IMR-90 (cell line): ENCODE data around the gene PRKAG2. TPM values are rescaled to one million over a fixed set of nuclear protein-coding genes. Genes with fewer than 3 reads are reported as not detected.

ENCODE experiments used
- ATAC-seq: fragments of 200-7000 bp; cut with Tn5 transposase; 2 replicates; pipeline ENCODE4 v1.9.1; 2020; ENCODE audit warnings: low read depth, mild to moderate bottlenecking, moderate library complexity
- BruUV-seq: library from RNA; stranded (reverse); fragments of 400-500 nt; replicated peaks from 2 replicates; lab custom pipeline; 2021; lab: Mats Ljungman, UMichigan
- CTCF ChIA-PET: fragments of 300-600 bp; formaldehyde crosslinking; extraction: SDS; loops from one replicate; lab custom pipeline; 2021; ENCODE audit warnings: antibody characterized with exemption; lab: Yijun Ruan, JAX
- POLR2A ChIA-PET: fragments of 300-600 bp; sonication (Branson Sonifier 250); formaldehyde crosslinking; loops from one replicate; lab custom pipeline; 2022; ENCODE audit warnings: antibody characterized with exemption; ENCODE audit not compliant: unreplicated experiment; lab: Charles Lee
- DNase-seq: peaks from one replicate; pipeline ENCODE4 v3.0.0; 2013
- H2AFZ ChIP-seq: replicated peaks from 2 replicates; pipeline ENCODE3; 2013; ENCODE audit warnings: low read length, mild to moderate bottlenecking; ENCODE audit not compliant: poor library complexity
- H2AK5ac ChIP-seq: 2 replicates; pipeline ENCODE4 v1.6.1; 2013; ENCODE audit warnings: low read depth, low read length, inconsistent platforms
- H2AK9ac ChIP-seq: replicated peaks from 2 replicates; pipeline ENCODE3; 2013; ENCODE audit warnings: mild to moderate bottlenecking, low read depth, low read length, moderate library complexity; ENCODE audit not compliant: poor library complexity
- H2BK120ac ChIP-seq: 2 replicates; pipeline ENCODE4 v1.6.1; 2013; ENCODE audit warnings: low read depth, low read length, inconsistent platforms
- H2BK15ac ChIP-seq: 3 replicates; pipeline ENCODE4 v1.6.1; 2013; ENCODE audit warnings: low read depth, low read length, inconsistent platforms
- H2BK20ac ChIP-seq: 2 replicates; pipeline ENCODE4 v1.6.1; 2013; ENCODE audit warnings: low read depth, mild to moderate bottlenecking, inconsistent platforms, low read length, moderate library complexity
- H2BK5ac ChIP-seq: 2 replicates; pipeline ENCODE4 v1.6.1; 2013; ENCODE audit warnings: mild to moderate bottlenecking, low read depth, low read length, inconsistent platforms; ENCODE audit not compliant: poor library complexity, severe bottlenecking
- H3K14ac ChIP-seq: replicated peaks from 2 replicates; pipeline ENCODE4 v1.6.1; 2013; ENCODE audit warnings: low read depth, low read length, inconsistent platforms
- H3K18ac ChIP-seq: 2 replicates; pipeline ENCODE4 v1.6.1; 2013; ENCODE audit warnings: low read depth, low read length, control low read depth
- H3K23ac ChIP-seq: 2 replicates; pipeline ENCODE4 v1.6.1; 2013; ENCODE audit warnings: low read depth, low read length, inconsistent platforms
- H3K27ac ChIP-seq: 2 replicates; pipeline ENCODE4 v1.5.1; 2013; ENCODE audit warnings: mild to moderate bottlenecking, control low read depth, low read length; ENCODE audit not compliant: insufficient read depth
- H3K27me3 ChIP-seq: 2 replicates; pipeline ENCODE4 v1.6.1; 2013; ENCODE audit warnings: low read length; ENCODE audit not compliant: control insufficient read depth, insufficient read depth
- H3K36me3 ChIP-seq: 2 replicates; pipeline ENCODE4 v1.6.1; 2013; ENCODE audit warnings: low read length, mixed read lengths; ENCODE audit not compliant: control insufficient read depth, insufficient read depth
- H3K4ac ChIP-seq: 2 replicates; pipeline ENCODE4 v1.6.1; 2013; ENCODE audit warnings: low read depth, low read length, inconsistent platforms
- H3K4me1 ChIP-seq: 2 replicates; pipeline ENCODE4 v1.6.1; 2013; ENCODE audit warnings: low read length, mixed read lengths; ENCODE audit not compliant: control insufficient read depth, insufficient read depth
- H3K4me2 ChIP-seq: 2 replicates; pipeline ENCODE4 v1.6.1; 2013; ENCODE audit warnings: low read depth, mild to moderate bottlenecking, control low read depth, low read length, moderate library complexity
- H3K4me3 ChIP-seq: 2 replicates; pipeline ENCODE4 v1.5.1; 2013; ENCODE audit warnings: low read depth, mild to moderate bottlenecking, control low read depth, low read length, moderate library complexity; ENCODE audit not compliant: insufficient read depth
- H3K56ac ChIP-seq: 2 replicates; pipeline ENCODE4 v1.6.1; 2013; ENCODE audit warnings: low read length, inconsistent platforms; ENCODE audit not compliant: insufficient read depth; ENCODE audit errors: extremely low read depth
- H3K79me1 ChIP-seq, 2 experiments: 2 replicates each; pipeline ENCODE4 v1.6.1; 2013; ENCODE audit warnings: low read length in 2 of 2, inconsistent platforms in 1 of 2, low read depth in 1 of 2
- H3K9ac ChIP-seq: 2 replicates; pipeline ENCODE4 v1.6.1; 2013; ENCODE audit warnings: low read depth, low read length, control low read depth
- H3K9me1 ChIP-seq: 2 replicates; pipeline ENCODE4 v1.6.1; 2013; ENCODE audit warnings: low read length, inconsistent platforms; ENCODE audit not compliant: insufficient read depth
- H3K9me3 ChIP-seq: 2 replicates; pipeline ENCODE4 v1.6.1; 2013; ENCODE audit warnings: low read length; ENCODE audit not compliant: control insufficient read depth, insufficient read depth
- H4K20me1 ChIP-seq: 2 replicates; pipeline ENCODE4 v1.6.1; 2013; ENCODE audit warnings: low read length, inconsistent platforms; ENCODE audit not compliant: insufficient read depth
- H4K5ac ChIP-seq: 2 replicates; pipeline ENCODE4 v1.6.1; 2013; ENCODE audit warnings: mild to moderate bottlenecking, low read depth, low read length, control low read depth
- H4K8ac ChIP-seq, 2 experiments: 2 replicates each; pipeline ENCODE4 v1.6.1; 2013; ENCODE audit warnings: low read depth in 2 of 2, low read length in 2 of 2, control low read depth in 1 of 2, inconsistent platforms in 1 of 2
- H4K91ac ChIP-seq: 2 replicates; pipeline ENCODE4 v1.6.1; 2013; ENCODE audit warnings: low read depth, low read length, inconsistent platforms; ENCODE audit not compliant: insufficient read depth
- BHLHE40 ChIP-seq: fragments of 150-350 bp; IDR thresholded peaks from 2 replicates; pipeline ENCODE4 v1.6.1; 2016; ENCODE audit warnings: mild to moderate bottlenecking, low read depth, low read length
- CEBPB ChIP-seq: IDR thresholded peaks from 2 replicates; pipeline ENCODE4 v1.6.1; 2012; ENCODE audit warnings: low read depth, low read length, improper control_type of control experiment
- CHD1 ChIP-seq: IDR thresholded peaks from 2 replicates; pipeline ENCODE4 v1.6.1; 2012; ENCODE audit warnings: low read depth, low read length, improper control_type of control experiment
- CTCF ChIP-seq: conservative IDR thresholded peaks from 2 replicates; pipeline ENCODE4 v1.5.1; 2012; ENCODE audit warnings: mild to moderate bottlenecking, low read depth, low read length, improper control_type of control experiment
- ELK1 ChIP-seq: fragments of 150-350 bp; IDR thresholded peaks from 2 replicates; pipeline ENCODE4 v1.6.1; 2016; ENCODE audit warnings: low read depth, mild to moderate bottlenecking, low read length, moderate library complexity, borderline replicate concordance
- FOS ChIP-seq: fragments of 150-350 bp; IDR thresholded peaks from 2 replicates; pipeline ENCODE4 v1.6.1; 2016; ENCODE audit warnings: low read depth, low read length
- MAFK ChIP-seq: IDR thresholded peaks from 2 replicates; pipeline ENCODE4 v1.6.1; 2012; ENCODE audit warnings: low read depth, low read length, improper control_type of control experiment
- MAZ ChIP-seq: IDR thresholded peaks from 2 replicates; pipeline ENCODE4 v1.6.1; 2012; ENCODE audit warnings: low read depth, mild to moderate bottlenecking, low read length, improper control_type of control experiment, moderate library complexity, borderline replicate concordance
- MXI1 ChIP-seq: IDR thresholded peaks from 2 replicates; pipeline ENCODE4 v1.6.1; 2012; ENCODE audit warnings: low read depth, mild to moderate bottlenecking, low read length, moderate library complexity, borderline replicate concordance
- NFE2L2 ChIP-seq: fragments of 150-350 bp; IDR thresholded peaks from 2 replicates; pipeline ENCODE4 v1.6.1; 2016; ENCODE audit warnings: low read depth, mild to moderate bottlenecking, low read length
- POLR2A ChIP-seq: IDR thresholded peaks from 2 replicates; pipeline ENCODE4 v1.6.1; 2012; ENCODE audit warnings: mild to moderate bottlenecking, low read depth, low read length
- RAD21 ChIP-seq: IDR thresholded peaks from 2 replicates; pipeline ENCODE4 v1.6.1; 2012; ENCODE audit warnings: low read length, improper control_type of control experiment
- RCOR1 ChIP-seq: IDR thresholded peaks from 2 replicates; pipeline ENCODE4 v1.6.1; 2012; ENCODE audit warnings: mild to moderate bottlenecking, low read length, improper control_type of control experiment; ENCODE audit not compliant: insufficient replicate concordance
- RFX5 ChIP-seq: IDR thresholded peaks from 2 replicates; pipeline ENCODE4 v1.8.0; 2012; ENCODE audit warnings: low read depth, mild to moderate bottlenecking, low read length, moderate library complexity
- SMC3 ChIP-seq: fragments of 150-350 bp; IDR thresholded peaks from 2 replicates; pipeline ENCODE4 v1.6.1; 2016; ENCODE audit warnings: low read depth, mild to moderate bottlenecking, antibody characterized with exemption, low read length, moderate library complexity
- USF2 ChIP-seq: fragments of 150-350 bp; IDR thresholded peaks from 2 replicates; pipeline ENCODE4 v1.6.1; 2017; ENCODE audit warnings: mild to moderate bottlenecking, antibody characterized with exemption, low read length, low read depth
- WGBS, 2 experiments: methylation state at CpG; one replicate each; pipeline versions ENCODE4 v1.1.5 to v1.1.7; 2013; ENCODE audit warnings: missing lambda C conversion rate in 2 of 2; ENCODE audit not compliant: insufficient read length in 1 of 2; ENCODE audit errors: extremely low coverage in 2 of 2; 5-methylcytosine and 5-hydroxymethylcytosine counted together
- dilution Hi-C: fragments of 300-500 bp; cut with HindIII; formaldehyde crosslinking; loops from one replicate; pipeline ENCODE4 v1.14.3; 2018; ENCODE audit warnings: low sequenced_read_pairs; ENCODE audit not compliant: unreplicated experiment
- in situ Hi-C: fragments of 300-500 bp; cut with MboI; formaldehyde crosslinking; loops from 3 replicates; pipeline ENCODE4 v1.14.3; 2019; ENCODE audit warnings: low sequenced_read_pairs, inconsistent platforms, mixed read lengths
- intact Hi-C: fragments of 100-400 bp; cut with micrococcal nuclease; formaldehyde crosslinking; loops from 2 replicates; pipeline ENCODE4 v1.10.0; 2022
- polyA plus RNA-seq, 3 experiments: library from polyadenylated mRNA; depleted of rRNA; stranded (reverse); fragments of >200 nt; gene quantifications; 2 replicates each; pipeline ENCODE4 v1.2.3, GENCODE V29; 2012; ENCODE audit warnings: low replicate concordance in 1 of 3
- total RNA-seq: library from RNA; depleted of rRNA; stranded (reverse); fragments of >200 nt; gene quantifications from 2 replicates; pipeline ENCODE4 v1.2.3, GENCODE V29; 2012

PRKAG2 gene
- total and polyA plus RNA-seq, 2 of the 4 experiments (the other 2 are of a cell fraction): 15.4 to 21.6 TPM

GRCh38 chr7:151702961-151703360 lies 174.0 kb downstream of the PRKAG2 start:
- no peak overlapping the region for H2AK5ac ChIP-seq
- no peak overlapping the region for H4K91ac ChIP-seq
- TF ChIP-seq RCOR1: no peak
- no peak for TF ChIP-seq MAZ
- no peak for TF ChIP-seq CEBPB
- no peak for TF ChIP-seq POLR2A
- no peak for TF ChIP-seq CTCF
- no peak for TF ChIP-seq RAD21
- TF ChIP-seq USF2: no peak
- no peak for TF ChIP-seq SMC3
- TF ChIP-seq FOS: no peak
- no peak for TF ChIP-seq MAFK
- TF ChIP-seq ELK1: no peak
- TF ChIP-seq NFE2L2: no peak
- no peak for TF ChIP-seq CHD1
- no peak for TF ChIP-seq RFX5
- TF ChIP-seq BHLHE40: no peak
- TF ChIP-seq MXI1: no peak
- ChIA-PET POLR2A (no interaction called here), CTCF (interaction anchor here (0.7 kb wide), 1 partner anchor 128 kb away, joined by 3 read pairs; no protein-coding TSS in a partner anchor)
- no peak overlapping the region for H3K4me2 ChIP-seq
- no peaks in the 10 kb centered on the region for H3K9me3 ChIP-seq
- H3K18ac ChIP-seq: no peak overlapping the region
- no peaks in the 10 kb centered on the region for H3K36me3 ChIP-seq
- no peak overlapping the region for H3K27ac ChIP-seq
- H4K20me1 ChIP-seq: peaks cover 5% of the 10 kb centered on the region; the same call in 1 of the 2 replicates
- no peak overlapping the region for H2BK120ac ChIP-seq
- in situ Hi-C loops (no loop called here), dilution Hi-C loops (no loop called here), intact Hi-C loops (no loop called here)
- H3K9me1 ChIP-seq: peaks cover 12% of the 10 kb centered on the region
- H3K27me3 ChIP-seq: no peaks in the 10 kb centered on the region; the same call in 1 of the 2 replicates
- H3K23ac ChIP-seq: no peak overlapping the region
- H2BK20ac ChIP-seq: no peak overlapping the region
- H3K79me1 ChIP-seq: peaks cover 0 to 5% of the 10 kb centered on the region in 2 experiments; a peak in 2 of 4 replicates
- no peak overlapping the region for H3K56ac ChIP-seq
- ATAC-seq (no peak), DNase-seq (no peak)
- no peak overlapping the region for H3K9ac ChIP-seq
- H4K8ac ChIP-seq: no peak overlapping the region
- H2AK9ac ChIP-seq: no peak overlapping the region
- H3K4me3 ChIP-seq: no peak overlapping the region
- no peak overlapping the region for H4K5ac ChIP-seq
- peaks cover 20% of the 10 kb centered on the region for H3K4me1 ChIP-seq
- BruUV-seq: no TSS peak
- H3K4ac ChIP-seq: no peak overlapping the region
- 60% methylated on average over 2 of the region's 9 CpGs; no CpG with 5 or more reads in 1 of the 2 experiments for WGBS, 2 experiments
- no peak overlapping the region for H3K14ac ChIP-seq
- H2AFZ ChIP-seq: no peak overlapping the region
- no peak overlapping the region for H2BK15ac ChIP-seq
- H2BK5ac ChIP-seq: no peak overlapping the region
